GM10248 (cell line): ENCODE measurements around the gene TMEM272.

Source experiments
- CTCF ChIA-PET: fragments of 300-600 bp; sonication (Branson Sonifier 250); formaldehyde crosslinking; extraction: SDS; loops from one replicate; lab custom pipeline; 2021; ENCODE audit warnings: antibody characterized with exemption; lab: Yijun Ruan, JAX
- POLR2A ChIA-PET: fragments of 350-650 bp; sonication (Branson Sonifier 250); formaldehyde crosslinking; extraction: SDS; loops from one replicate; lab custom pipeline; 2020; ENCODE audit warnings: antibody characterized with exemption; lab: Yijun Ruan, JAX
- DNase-seq: peaks from one replicate; pipeline ENCODE4 v3.0.0; 2012; ENCODE audit errors: extremely low spot score
- TF ChIP-seq, protein P1 (sequence below): IDR thresholded peaks from 2 replicates; pipeline ENCODE4 v1.5.1; 2012; ENCODE audit warnings: mild to moderate bottlenecking, low read depth; ENCODE audit errors: extremely low read depth, missing control alignments, control extremely low read depth

Gene TMEM272, protein sequence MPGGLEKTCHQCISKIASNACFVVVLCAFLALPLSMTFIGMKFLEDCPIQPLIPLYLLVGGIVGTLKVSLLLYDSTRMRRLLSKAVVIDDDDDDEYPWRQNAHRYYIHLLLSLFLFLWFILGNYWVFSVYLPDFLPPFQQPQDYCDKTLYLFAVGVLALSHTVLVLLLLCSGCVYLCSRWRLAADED

GRCh38 chr13:51844862-51845573 is at the start of gene TMEM272:
Gene TMEM272, minus strand, starts transcription at chr13:51845177. Its CDS starts 6,647 bp downstream, at chr13:51838530.
- DNase-seq, result peak; percentile 77
- TF ChIP-seq, protein P1, sequence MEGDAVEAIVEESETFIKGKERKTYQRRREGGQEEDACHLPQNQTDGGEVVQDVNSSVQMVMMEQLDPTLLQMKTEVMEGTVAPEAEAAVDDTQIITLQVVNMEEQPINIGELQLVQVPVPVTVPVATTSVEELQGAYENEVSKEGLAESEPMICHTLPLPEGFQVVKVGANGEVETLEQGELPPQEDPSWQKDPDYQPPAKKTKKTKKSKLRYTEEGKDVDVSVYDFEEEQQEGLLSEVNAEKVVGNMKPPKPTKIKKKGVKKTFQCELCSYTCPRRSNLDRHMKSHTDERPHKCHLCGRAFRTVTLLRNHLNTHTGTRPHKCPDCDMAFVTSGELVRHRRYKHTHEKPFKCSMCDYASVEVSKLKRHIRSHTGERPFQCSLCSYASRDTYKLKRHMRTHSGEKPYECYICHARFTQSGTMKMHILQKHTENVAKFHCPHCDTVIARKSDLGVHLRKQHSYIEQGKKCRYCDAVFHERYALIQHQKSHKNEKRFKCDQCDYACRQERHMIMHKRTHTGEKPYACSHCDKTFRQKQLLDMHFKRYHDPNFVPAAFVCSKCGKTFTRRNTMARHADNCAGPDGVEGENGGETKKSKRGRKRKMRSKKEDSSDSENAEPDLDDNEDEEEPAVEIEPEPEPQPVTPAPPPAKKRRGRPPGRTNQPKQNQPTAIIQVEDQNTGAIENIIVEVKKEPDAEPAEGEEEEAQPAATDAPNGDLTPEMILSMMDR, result peak; percentile 77
- CTCF ChIA-PET, result interaction anchor here (1.0 to 4.5 kb wide), 12 partner anchors 8 to 355 kb away, joined by 3 to 23 read pairs (median 6); no protein-coding TSS in a partner anchor
- POLR2A ChIA-PET, result no interaction called here

- CTCF ChIA-PET, result interaction anchor here (1.3 to 3.5 kb wide), 6 partner anchors 9 to 557 kb away, joined by 3 to 25 read pairs (median 10); partner anchors contain the start of gene VPS36
- POLR2A ChIA-PET, result no interaction called here
- TF ChIP-seq, protein P1, result no peak
- no peak for DNase-seq
Observed at GRCh38 chr13:51894239-51894638, 49.3 kb upstream of the TMEM272 start.

DNA sequence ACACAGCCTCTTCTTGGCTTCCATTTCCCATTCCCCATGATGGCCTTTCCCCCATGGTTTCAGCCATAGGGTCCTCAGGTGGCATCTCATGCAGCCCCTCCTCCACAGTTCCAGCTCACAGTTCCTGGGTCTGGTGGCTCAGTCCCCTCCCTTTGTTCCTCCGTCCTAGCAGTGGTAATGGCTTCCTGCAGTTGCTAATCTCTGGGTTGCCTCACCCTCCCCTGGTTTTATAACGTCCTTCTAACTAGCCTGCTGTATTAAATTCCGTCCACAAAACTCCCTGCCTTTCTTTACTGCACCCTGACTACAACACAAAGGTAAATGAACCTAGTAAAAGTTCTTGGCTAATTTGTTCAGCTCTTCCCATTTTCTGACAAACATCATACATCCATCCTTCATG is 47.7 kb upstream of the TMEM272 start:
- CTCF ChIA-PET, result interaction anchor here (0.9 to 3.5 kb wide), 8 partner anchors 8 to 271 kb away, joined by 3 to 19 read pairs (median 3); no protein-coding TSS in a partner anchor

DNA sequence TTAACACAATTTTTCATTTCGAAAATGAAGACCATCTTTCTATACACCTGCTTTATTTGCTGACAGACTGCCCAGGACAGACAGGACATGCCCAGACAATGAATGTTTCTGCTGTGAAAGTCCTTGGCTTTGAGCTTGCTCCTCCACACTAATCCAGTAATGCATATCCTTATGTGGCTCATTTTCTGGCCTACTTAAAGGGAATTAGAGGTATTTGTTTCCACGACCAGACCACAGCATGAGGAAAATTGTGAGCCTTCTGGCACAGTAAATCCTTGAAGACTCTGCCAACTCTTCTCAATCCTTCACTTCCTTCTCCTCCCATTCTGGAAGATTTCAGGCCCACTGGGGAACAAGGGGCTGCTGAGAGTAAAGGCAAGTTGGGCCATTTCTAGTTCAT is 42.5 kb upstream of the TMEM272 start:
- TF ChIP-seq, protein P1, result no peak
- CTCF ChIA-PET, result no interaction called here
- no peak for DNase-seq
- POLR2A ChIA-PET, result no interaction called here

More for the DNA sequence above, 47.7 kb upstream of the TMEM272 start:
- POLR2A ChIA-PET, result no interaction called here
- TF ChIP-seq, protein P1, result no peak
- no peak for DNase-seq

DNA sequence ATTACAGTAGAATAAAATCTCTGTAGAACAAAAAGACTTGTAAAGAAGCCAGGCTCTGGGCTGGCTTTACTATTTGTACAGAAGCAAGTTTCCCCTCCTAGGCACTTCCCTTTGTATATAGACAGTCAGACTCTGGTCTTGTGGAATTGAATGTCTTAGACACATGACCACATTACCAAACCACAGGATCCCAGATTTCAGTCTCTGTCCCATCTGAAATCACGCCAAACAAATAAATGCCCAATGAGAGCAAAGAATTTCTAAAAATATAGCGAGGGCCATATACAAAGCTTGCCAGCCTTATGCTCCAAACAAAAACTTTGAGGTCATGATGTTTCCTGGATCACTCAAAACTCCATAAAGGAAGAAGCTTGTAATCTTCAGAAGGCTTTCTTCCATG is 40.7 kb upstream of the TMEM272 start:
- POLR2A ChIA-PET, result no interaction called here
- TF ChIP-seq, protein P1, result no peak
- CTCF ChIA-PET, result interaction anchor here (0.8 to 3.8 kb wide), 4 partner anchors 9 to 27 kb away, joined by 3 to 19 read pairs (median 3); no protein-coding TSS in a partner anchor
- no peak for DNase-seq

DNA sequence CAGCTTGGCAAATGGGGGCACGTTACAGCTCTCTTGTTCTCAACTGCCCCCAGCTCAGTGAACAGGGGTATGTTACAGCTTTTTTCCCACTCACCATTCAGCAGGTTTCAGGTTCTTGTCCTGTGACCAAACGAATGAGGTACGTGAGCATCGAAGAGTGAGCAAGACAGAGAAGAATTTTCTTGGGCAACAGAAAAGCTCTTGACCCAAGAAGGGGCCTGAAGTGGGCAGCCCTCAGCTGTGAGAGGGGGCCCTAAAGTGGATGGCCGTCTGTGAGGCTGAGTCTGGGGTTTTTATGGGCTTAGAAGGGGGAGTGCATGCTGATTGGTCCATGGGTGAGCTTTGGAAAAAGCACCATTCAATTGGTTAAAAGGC is 38.2 kb upstream of the TMEM272 start:
- ChIA-PET POLR2A (no interaction called here), CTCF (interaction anchor here (3.8 kb wide), 1 partner anchor 11 kb away, joined by 19 read pairs; no protein-coding TSS in a partner anchor)
- TF ChIP-seq, protein P1, result no peak
- DNase-seq, result no peak
